SK-N-SH treated with all-trans-retinoic acid at 6 μM for 48 hours (cell line): Measurements from ENCODE around the gene KCTD12.

Source experiments
- ATAC-seq: fragments of 200-7000 bp; cut with Tn5 transposase; 3 replicates; pipeline ENCODE4 v1.9.1; 2020; ENCODE audit warnings: mild to moderate bottlenecking, moderate library complexity
- ARNTL ChIP-seq: fragments of 450-650 bp; formaldehyde crosslinking; IDR thresholded peaks from 2 replicates; pipeline ENCODE4 v1.5.0; 2020; ENCODE audit warnings: low read depth, mild to moderate bottlenecking, moderate library complexity, borderline replicate concordance
- BACH2 ChIP-seq: fragments of 250-450 bp; sonication (Bioruptor Pico); IDR thresholded peaks from 2 replicates; pipeline ENCODE4 v1.9.0; 2021; ENCODE audit warnings: mild to moderate bottlenecking, borderline replicate concordance
- CREB5 ChIP-seq: fragments of 250-450 bp; sonication (Bioruptor Pico); IDR thresholded peaks from 2 replicates; pipeline ENCODE4 v1.5.1; 2020; ENCODE audit warnings: low read depth, mild to moderate bottlenecking, moderate library complexity
- CSDC2 ChIP-seq: fragments of 250-450 bp; sonication (Bioruptor Pico); IDR thresholded peaks from 2 replicates; pipeline ENCODE4 v1.5.0; 2020; ENCODE audit warnings: mild to moderate bottlenecking, moderate library complexity
- CSRNP3 ChIP-seq: fragments of 250-450 bp; sonication (Bioruptor Pico); IDR thresholded peaks from 2 replicates; pipeline ENCODE4 v1.5.1; 2021; ENCODE audit warnings: mild to moderate bottlenecking, moderate library complexity
- GLIS3 ChIP-seq: fragments of 250-450 bp; sonication (Bioruptor Pico); IDR thresholded peaks from 2 replicates; pipeline ENCODE4 v1.5.0; 2020; ENCODE audit warnings: mild to moderate bottlenecking, moderate library complexity
- ISL1 ChIP-seq: fragments of 250-450 bp; sonication (Bioruptor Pico); IDR thresholded peaks from 2 replicates; pipeline ENCODE4 v2.1.2; 2022; ENCODE audit warnings: mild to moderate bottlenecking, moderate library complexity
- OSR1 ChIP-seq: fragments of 250-450 bp; sonication (Bioruptor Pico); IDR thresholded peaks from 2 replicates; pipeline ENCODE4 v1.8.0; 2022; ENCODE audit warnings: moderate library complexity, mild to moderate bottlenecking, inconsistent platforms
- PATZ1 ChIP-seq: fragments of 250-450 bp; sonication (Bioruptor Pico); IDR thresholded peaks from 2 replicates; pipeline ENCODE4 v1.8.0; 2020; ENCODE audit warnings: mild to moderate bottlenecking, moderate library complexity, borderline replicate concordance
- POU6F1 ChIP-seq: fragments of 250-450 bp; sonication (Bioruptor Pico); IDR thresholded peaks from 2 replicates; pipeline ENCODE4 v1.8.0; 2021; ENCODE audit warnings: low read depth, mild to moderate bottlenecking, moderate library complexity, borderline replicate concordance
- PPARA ChIP-seq: fragments of 250-450 bp; sonication (Bioruptor Pico); IDR thresholded peaks from 2 replicates; pipeline ENCODE4 v1.5.0; 2020; ENCODE audit warnings: mild to moderate bottlenecking, borderline replicate concordance
- RARB ChIP-seq: fragments of 250-450 bp; sonication (Bioruptor Pico); IDR thresholded peaks from 2 replicates; pipeline ENCODE4 v1.8.0; 2021; ENCODE audit warnings: mild to moderate bottlenecking, moderate library complexity
- SNAI2 ChIP-seq: fragments of 250-450 bp; sonication (Bioruptor Pico); IDR thresholded peaks from 2 replicates; pipeline ENCODE4 v1.5.0; 2020; ENCODE audit warnings: mild to moderate bottlenecking, moderate library complexity
- TCF4 ChIP-seq: fragments of 250-450 bp; sonication (Bioruptor Pico); IDR thresholded peaks from 2 replicates; pipeline ENCODE4 v1.8.0; 2021; ENCODE audit warnings: mild to moderate bottlenecking, moderate library complexity, borderline replicate concordance
- TOX ChIP-seq: fragments of 250-450 bp; sonication (Bioruptor Pico); IDR thresholded peaks from 2 replicates; pipeline ENCODE4 v1.8.0; 2021; ENCODE audit warnings: mild to moderate bottlenecking, moderate library complexity, borderline replicate concordance
- TSHZ2 ChIP-seq: fragments of 250-450 bp; sonication (Bioruptor Pico); IDR thresholded peaks from 2 replicates; pipeline ENCODE4 v1.5.0; 2020; ENCODE audit warnings: mild to moderate bottlenecking, moderate library complexity
- ZC3H10 ChIP-seq: fragments of 250-450 bp; sonication (Bioruptor Pico); IDR thresholded peaks from 2 replicates; pipeline ENCODE4 v1.5.1; 2021; ENCODE audit warnings: mild to moderate bottlenecking, moderate library complexity
- ZFP3 ChIP-seq: fragments of 250-450 bp; sonication (Bioruptor Pico); IDR thresholded peaks from 2 replicates; pipeline ENCODE4 v1.5.0; 2020; ENCODE audit warnings: mild to moderate bottlenecking, moderate library complexity
- ZFP30 ChIP-seq: fragments of 450-650 bp; formaldehyde crosslinking; IDR thresholded peaks from 2 replicates; pipeline ENCODE4 v1.5.0; 2022; ENCODE audit warnings: mild to moderate bottlenecking, moderate library complexity
- ZNF565 ChIP-seq: fragments of 450-650 bp; formaldehyde crosslinking; conservative IDR thresholded peaks from 2 replicates; pipeline ENCODE4 v1.5.0; 2020; ENCODE audit warnings: low read depth, mild to moderate bottlenecking, moderate library complexity
- ZNF70 ChIP-seq: fragments of 450-650 bp; formaldehyde crosslinking; IDR thresholded peaks from 2 replicates; pipeline ENCODE4 v1.5.0; 2020; ENCODE audit warnings: mild to moderate bottlenecking, moderate library complexity
- ZNF8 ChIP-seq: fragments of 450-650 bp; formaldehyde crosslinking; IDR thresholded peaks from 2 replicates; pipeline ENCODE4 v1.5.0; 2020; ENCODE audit warnings: mild to moderate bottlenecking, moderate library complexity

Gene KCTD12

GRCh38 chr13:76894401-76895110, 8.4 kb upstream of the KCTD12 start:
- ATAC-seq, result no peak
- TF ChIP-seq BACH2 (CRISPR knock-in tag), result no peak
- TF ChIP-seq OSR1, result no peak
- no peak for TF ChIP-seq ZNF8
- no peak for TF ChIP-seq CSDC2 (CRISPR knock-in tag)
- TF ChIP-seq ZNF565 (CRISPR knock-in tag), result no peak
- no peak for TF ChIP-seq GLIS3

GRCh38 chr13:76892488-76892887, 6.3 kb upstream of the KCTD12 start:
- TF ChIP-seq SNAI2 (CRISPR knock-in tag) (no peak), ZNF565 (CRISPR knock-in tag) (no peak), ZFP30 (CRISPR knock-in tag) (no peak), GLIS3 (no peak), ZNF70 (CRISPR knock-in tag) (no peak), TSHZ2 (CRISPR knock-in tag) (no peak), CSDC2 (CRISPR knock-in tag) (no peak), OSR1 (no peak), PPARA (CRISPR knock-in tag) (no peak), RARB (CRISPR knock-in tag) (no peak), ISL1 (CRISPR knock-in tag) (no peak), ZFP3 (CRISPR knock-in tag) (no peak), TCF4 (no peak), ZNF8 (no peak), ZC3H10 (CRISPR knock-in tag) (no peak), TOX (CRISPR knock-in tag) (no peak)
- ATAC-seq, result no peak

- no peak for ATAC-seq
- TF ChIP-seq SNAI2 (CRISPR knock-in tag), result no peak
- TF ChIP-seq TOX (CRISPR knock-in tag), result no peak
- no peak for TF ChIP-seq ZFP30 (CRISPR knock-in tag)
- TF ChIP-seq OSR1, result no peak
- TF ChIP-seq ZNF565 (CRISPR knock-in tag), result no peak
- no peak for TF ChIP-seq ZNF70 (CRISPR knock-in tag)
- TF ChIP-seq ZC3H10 (CRISPR knock-in tag), result no peak
- no peak for TF ChIP-seq ARNTL (CRISPR knock-in tag)
- no peak for TF ChIP-seq CREB5 (CRISPR knock-in tag)
- TF ChIP-seq POU6F1 (CRISPR knock-in tag), result no peak
- TF ChIP-seq, all 23 proteins: peak for 0
Observed at GRCh38 chr13:76890021-76890420, 3.8 kb upstream of the KCTD12 start.

GRCh38 chr13:76889254-76889653, 3.0 kb upstream of the KCTD12 start:
- no peak for TF ChIP-seq PPARA (CRISPR knock-in tag)
- no peak for TF ChIP-seq ZNF8
- TF ChIP-seq ARNTL (CRISPR knock-in tag), result no peak
- no peak for TF ChIP-seq OSR1
- no peak for TF ChIP-seq CSRNP3 (CRISPR knock-in tag)
- no peak for TF ChIP-seq ISL1 (CRISPR knock-in tag)
- no peak for TF ChIP-seq CSDC2 (CRISPR knock-in tag)
- no peak for TF ChIP-seq ZFP3 (CRISPR knock-in tag)
- TF ChIP-seq PATZ1 (CRISPR knock-in tag), result no peak
- ATAC-seq, result no peak
